HepG2 (cell line): ENCODE measurements around the gene DUS1L. TPM values are rescaled to one million over a fixed set of nuclear protein-coding genes. Genes with fewer than 3 reads are reported as not detected.

Experiments used
- GABPB1 ChIP-seq: IDR thresholded peaks from 2 replicates; pipeline ENCODE4 v1.6.1; 2016; ENCODE audit warnings: mild to moderate bottlenecking, missing genetic modification reagents, moderate library complexity, missing compliant biosample characterization
- HDAC2 ChIP-seq: sonication (generic); formaldehyde crosslinking; IDR thresholded peaks from 2 replicates; pipeline ENCODE4 v1.4.0; 2020; ENCODE audit warnings: missing genetic modification reagents
- SMAD1 ChIP-seq: sonication (generic); formaldehyde crosslinking; IDR thresholded peaks from 2 replicates; pipeline ENCODE4 v1.4.0; 2020; ENCODE audit warnings: missing genetic modification reagents, low read depth, mild to moderate bottlenecking, borderline replicate concordance
- SP140L ChIP-seq: sonication (generic); formaldehyde crosslinking; IDR thresholded peaks from 2 replicates; pipeline ENCODE4 v1.4.0; 2020; ENCODE audit warnings: missing genetic modification reagents, borderline replicate concordance
- SRSF9 ChIP-seq: fragments of 200-400 bp; formaldehyde crosslinking; IDR thresholded peaks from 2 replicates; pipeline ENCODE4 v1.6.1; 2018; ENCODE audit warnings: borderline replicate concordance, mild to moderate bottlenecking, low read depth, low read length; ENCODE audit not compliant: insufficient read depth, poor library complexity, severe bottlenecking
- ZNF44 ChIP-seq: sonication (generic); formaldehyde crosslinking; IDR thresholded peaks from 2 replicates; pipeline ENCODE4 v1.5.1; 2020; ENCODE audit warnings: mild to moderate bottlenecking, missing genetic modification reagents
- ZNF589 ChIP-seq: sonication (generic); formaldehyde crosslinking; conservative IDR thresholded peaks from 2 replicates; pipeline ENCODE4 v1.8.0; 2022; ENCODE audit warnings: mild to moderate bottlenecking, moderate library complexity, missing genetic modification reagents
- polyA plus RNA-seq, 8 experiments: library from polyadenylated mRNA; depleted of rRNA in 3 of 8; stranded (reverse) in 7 of 8; unstranded in 1 of 8; fragments of >200 nt; fragmentation: Illumina TruSeq in 4 of 8; extraction: Trizol in 4 of 8; gene quantifications; 2 replicates each; pipeline versions ENCODE4 v1.2.1 to v1.2.3, GENCODE V29; 2011 to 2016; ENCODE audit warnings: low read depth in 4 of 8, missing spikeins in 1 of 8, mixed read lengths in 1 of 8; ENCODE audit not compliant: insufficient read depth in 1 of 8
- total RNA-seq, 5 experiments: library from RNA; depleted of rRNA; stranded (reverse); fragments of >200 nt; fragmentation: Illumina TruSeq; extraction: Trizol; gene quantifications; 2 replicates each; pipeline ENCODE4 v1.2.3, GENCODE V29; 2016; ENCODE audit warnings: low read depth in 1 of 5
- TF ChIP-seq, protein P1 (sequence below): sonication (generic); formaldehyde crosslinking; IDR thresholded peaks from 2 replicates; pipeline ENCODE4 v1.5.0; 2020; ENCODE audit warnings: mild to moderate bottlenecking, missing genetic modification reagents, borderline replicate concordance
- TF ChIP-seq, protein P2 (sequence below): sonication (generic); formaldehyde crosslinking; IDR thresholded peaks from 2 replicates; pipeline ENCODE4 v1.5.0; 2020; ENCODE audit warnings: mild to moderate bottlenecking, missing genetic modification reagents
- TF ChIP-seq, protein P3 (sequence below): sonication (generic); formaldehyde crosslinking; IDR thresholded peaks from 2 replicates; pipeline ENCODE4 v1.8.1; 2023; ENCODE audit warnings: missing genetic modification reagents, mild to moderate bottlenecking, borderline replicate concordance
- TF ChIP-seq, protein P4 (sequence below): sonication (generic); formaldehyde crosslinking; IDR thresholded peaks from 2 replicates; pipeline ENCODE4 v1.8.0; 2022; ENCODE audit warnings: low read depth, missing genetic modification reagents
- TF ChIP-seq, protein P5 (sequence below): sonication (generic); formaldehyde crosslinking; IDR thresholded peaks from 2 replicates; pipeline ENCODE4 v1.5.1; 2020; ENCODE audit warnings: mild to moderate bottlenecking, moderate library complexity, missing genetic modification reagents

The DUS1L gene
- total and polyA plus RNA-seq, 2 of the 13 experiments (the other 11 are each of a cell fraction or from before 2014, with no cell fraction given): 81.0 to 109 TPM

DNA sequence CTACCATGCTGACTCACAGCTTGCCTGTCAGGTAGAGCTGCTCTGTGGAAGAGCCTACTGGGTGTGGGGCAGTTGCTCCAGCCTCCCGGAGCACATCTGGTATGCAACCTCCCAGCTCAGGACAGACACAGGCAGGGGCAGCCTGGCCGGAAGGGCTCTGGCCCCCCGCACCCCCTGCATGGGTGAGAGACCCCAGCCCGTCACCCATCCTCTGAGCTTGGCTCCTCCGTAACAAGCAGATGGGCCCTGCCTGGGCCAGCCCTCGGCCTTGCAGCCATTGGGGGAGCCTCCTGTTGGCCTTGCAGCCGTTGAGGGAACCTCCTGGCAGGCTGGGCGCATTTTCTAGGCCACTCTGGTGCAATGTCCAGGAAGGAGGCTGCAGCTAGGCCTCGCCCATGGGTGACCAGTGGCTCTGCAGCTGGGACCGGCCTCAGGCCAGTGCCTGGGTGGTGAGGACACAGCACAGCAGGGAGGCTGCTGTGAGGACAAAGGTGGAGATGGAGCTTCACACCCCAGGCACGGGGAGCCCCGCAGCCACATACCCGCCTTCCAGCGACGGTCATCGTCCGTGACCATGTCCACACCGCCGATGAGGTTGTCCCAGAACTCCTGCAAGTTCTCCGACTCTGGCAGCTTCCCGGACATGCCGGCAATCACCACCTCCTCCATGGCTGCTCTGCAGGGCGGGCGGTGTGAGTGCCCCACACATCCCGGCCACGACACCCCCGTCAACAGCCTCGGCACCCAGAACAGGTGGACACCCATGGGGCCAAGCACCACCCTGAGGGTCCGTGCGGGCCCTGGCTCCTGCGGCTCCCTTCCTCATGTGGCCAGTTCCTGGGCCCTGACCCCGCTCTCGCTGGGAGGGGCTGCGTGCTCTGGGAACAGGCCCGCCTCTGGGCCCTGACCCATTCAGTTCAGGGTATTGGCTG, 30.4 kb upstream of the DUS1L start (continued):
- TF ChIP-seq ZNF44 (CRISPR knock-in tag) (no peak), SP140L (CRISPR knock-in tag) (no peak), HDAC2 (CRISPR knock-in tag) (no peak), SRSF9 (no peak), GABPB1 (CRISPR knock-in tag) (no peak; the same call in 1 of the 2 replicates), SMAD1 (CRISPR knock-in tag) (no peak), ZNF589 (CRISPR knock-in tag) (peak; percentile 52; the same call in 1 of the 2 replicates)
- TF ChIP-seq, protein P1, sequence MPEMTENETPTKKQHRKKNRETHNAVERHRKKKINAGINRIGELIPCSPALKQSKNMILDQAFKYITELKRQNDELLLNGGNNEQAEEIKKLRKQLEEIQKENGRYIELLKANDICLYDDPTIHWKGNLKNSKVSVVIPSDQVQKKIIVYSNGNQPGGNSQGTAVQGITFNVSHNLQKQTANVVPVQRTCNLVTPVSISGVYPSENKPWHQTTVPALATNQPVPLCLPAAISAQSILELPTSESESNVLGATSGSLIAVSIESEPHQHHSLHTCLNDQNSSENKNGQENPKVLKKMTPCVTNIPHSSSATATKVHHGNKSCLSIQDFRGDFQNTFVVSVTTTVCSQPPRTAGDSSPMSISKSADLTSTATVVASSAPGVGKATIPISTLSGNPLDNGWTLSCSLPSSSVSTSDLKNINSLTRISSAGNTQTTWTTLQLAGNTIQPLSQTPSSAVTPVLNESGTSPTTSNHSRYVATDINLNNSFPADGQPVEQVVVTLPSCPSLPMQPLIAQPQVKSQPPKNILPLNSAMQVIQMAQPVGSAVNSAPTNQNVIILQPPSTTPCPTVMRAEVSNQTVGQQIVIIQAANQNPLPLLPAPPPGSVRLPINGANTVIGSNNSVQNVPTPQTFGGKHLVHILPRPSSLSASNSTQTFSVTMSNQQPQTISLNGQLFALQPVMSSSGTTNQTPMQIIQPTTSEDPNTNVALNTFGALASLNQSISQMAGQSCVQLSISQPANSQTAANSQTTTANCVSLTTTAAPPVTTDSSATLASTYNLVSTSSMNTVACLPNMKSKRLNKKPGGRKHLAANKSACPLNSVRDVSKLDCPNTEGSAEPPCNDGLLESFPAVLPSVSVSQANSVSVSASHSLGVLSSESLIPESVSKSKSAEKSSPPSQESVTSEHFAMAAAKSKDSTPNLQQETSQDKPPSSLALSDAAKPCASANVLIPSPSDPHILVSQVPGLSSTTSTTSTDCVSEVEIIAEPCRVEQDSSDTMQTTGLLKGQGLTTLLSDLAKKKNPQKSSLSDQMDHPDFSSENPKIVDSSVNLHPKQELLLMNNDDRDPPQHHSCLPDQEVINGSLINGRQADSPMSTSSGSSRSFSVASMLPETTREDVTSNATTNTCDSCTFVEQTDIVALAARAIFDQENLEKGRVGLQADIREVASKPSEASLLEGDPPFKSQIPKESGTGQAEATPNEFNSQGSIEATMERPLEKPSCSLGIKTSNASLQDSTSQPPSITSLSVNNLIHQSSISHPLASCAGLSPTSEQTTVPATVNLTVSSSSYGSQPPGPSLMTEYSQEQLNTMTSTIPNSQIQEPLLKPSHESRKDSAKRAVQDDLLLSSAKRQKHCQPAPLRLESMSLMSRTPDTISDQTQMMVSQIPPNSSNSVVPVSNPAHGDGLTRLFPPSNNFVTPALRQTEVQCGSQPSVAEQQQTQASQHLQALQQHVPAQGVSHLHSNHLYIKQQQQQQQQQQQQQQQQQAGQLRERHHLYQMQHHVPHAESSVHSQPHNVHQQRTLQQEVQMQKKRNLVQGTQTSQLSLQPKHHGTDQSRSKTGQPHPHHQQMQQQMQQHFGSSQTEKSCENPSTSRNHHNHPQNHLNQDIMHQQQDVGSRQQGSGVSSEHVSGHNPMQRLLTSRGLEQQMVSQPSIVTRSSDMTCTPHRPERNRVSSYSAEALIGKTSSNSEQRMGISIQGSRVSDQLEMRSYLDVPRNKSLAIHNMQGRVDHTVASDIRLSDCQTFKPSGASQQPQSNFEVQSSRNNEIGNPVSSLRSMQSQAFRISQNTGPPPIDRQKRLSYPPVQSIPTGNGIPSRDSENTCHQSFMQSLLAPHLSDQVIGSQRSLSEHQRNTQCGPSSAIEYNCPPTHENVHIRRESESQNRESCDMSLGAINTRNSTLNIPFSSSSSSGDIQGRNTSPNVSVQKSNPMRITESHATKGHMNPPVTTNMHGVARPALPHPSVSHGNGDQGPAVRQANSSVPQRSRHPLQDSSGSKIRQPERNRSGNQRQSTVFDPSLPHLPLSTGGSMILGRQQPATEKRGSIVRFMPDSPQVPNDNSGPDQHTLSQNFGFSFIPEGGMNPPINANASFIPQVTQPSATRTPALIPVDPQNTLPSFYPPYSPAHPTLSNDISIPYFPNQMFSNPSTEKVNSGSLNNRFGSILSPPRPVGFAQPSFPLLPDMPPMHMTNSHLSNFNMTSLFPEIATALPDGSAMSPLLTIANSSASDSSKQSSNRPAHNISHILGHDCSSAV: no peak
- TF ChIP-seq, protein P2, sequence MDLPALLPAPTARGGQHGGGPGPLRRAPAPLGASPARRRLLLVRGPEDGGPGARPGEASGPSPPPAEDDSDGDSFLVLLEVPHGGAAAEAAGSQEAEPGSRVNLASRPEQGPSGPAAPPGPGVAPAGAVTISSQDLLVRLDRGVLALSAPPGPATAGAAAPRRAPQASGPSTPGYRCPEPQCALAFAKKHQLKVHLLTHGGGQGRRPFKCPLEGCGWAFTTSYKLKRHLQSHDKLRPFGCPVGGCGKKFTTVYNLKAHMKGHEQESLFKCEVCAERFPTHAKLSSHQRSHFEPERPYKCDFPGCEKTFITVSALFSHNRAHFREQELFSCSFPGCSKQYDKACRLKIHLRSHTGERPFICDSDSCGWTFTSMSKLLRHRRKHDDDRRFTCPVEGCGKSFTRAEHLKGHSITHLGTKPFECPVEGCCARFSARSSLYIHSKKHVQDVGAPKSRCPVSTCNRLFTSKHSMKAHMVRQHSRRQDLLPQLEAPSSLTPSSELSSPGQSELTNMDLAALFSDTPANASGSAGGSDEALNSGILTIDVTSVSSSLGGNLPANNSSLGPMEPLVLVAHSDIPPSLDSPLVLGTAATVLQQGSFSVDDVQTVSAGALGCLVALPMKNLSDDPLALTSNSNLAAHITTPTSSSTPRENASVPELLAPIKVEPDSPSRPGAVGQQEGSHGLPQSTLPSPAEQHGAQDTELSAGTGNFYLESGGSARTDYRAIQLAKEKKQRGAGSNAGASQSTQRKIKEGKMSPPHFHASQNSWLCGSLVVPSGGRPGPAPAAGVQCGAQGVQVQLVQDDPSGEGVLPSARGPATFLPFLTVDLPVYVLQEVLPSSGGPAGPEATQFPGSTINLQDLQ: no peak
- TF ChIP-seq, protein P3, sequence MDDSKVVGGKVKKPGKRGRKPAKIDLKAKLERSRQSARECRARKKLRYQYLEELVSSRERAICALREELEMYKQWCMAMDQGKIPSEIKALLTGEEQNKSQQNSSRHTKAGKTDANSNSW (CRISPR knock-in tag): no peak
- TF ChIP-seq, protein P4, sequence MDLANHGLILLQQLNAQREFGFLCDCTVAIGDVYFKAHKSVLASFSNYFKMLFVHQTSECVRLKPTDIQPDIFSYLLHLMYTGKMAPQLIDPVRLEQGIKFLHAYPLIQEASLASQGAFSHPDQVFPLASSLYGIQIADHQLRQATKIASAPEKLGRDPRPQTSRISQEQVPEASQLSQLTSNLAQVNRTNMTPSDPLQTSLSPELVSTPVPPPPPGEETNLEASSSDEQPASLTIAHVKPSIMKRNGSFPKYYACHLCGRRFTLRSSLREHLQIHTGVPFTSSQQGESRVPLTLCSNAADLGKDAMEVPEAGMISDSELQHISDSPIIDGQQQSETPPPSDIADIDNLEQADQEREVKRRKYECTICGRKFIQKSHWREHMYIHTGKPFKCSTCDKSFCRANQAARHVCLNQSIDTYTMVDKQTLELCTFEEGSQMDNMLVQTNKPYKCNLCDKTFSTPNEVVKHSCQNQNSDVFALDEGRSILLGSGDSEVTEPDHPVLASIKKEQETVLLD: no peak; the same call in 1 of the 2 replicates
- TF ChIP-seq, protein P5, sequence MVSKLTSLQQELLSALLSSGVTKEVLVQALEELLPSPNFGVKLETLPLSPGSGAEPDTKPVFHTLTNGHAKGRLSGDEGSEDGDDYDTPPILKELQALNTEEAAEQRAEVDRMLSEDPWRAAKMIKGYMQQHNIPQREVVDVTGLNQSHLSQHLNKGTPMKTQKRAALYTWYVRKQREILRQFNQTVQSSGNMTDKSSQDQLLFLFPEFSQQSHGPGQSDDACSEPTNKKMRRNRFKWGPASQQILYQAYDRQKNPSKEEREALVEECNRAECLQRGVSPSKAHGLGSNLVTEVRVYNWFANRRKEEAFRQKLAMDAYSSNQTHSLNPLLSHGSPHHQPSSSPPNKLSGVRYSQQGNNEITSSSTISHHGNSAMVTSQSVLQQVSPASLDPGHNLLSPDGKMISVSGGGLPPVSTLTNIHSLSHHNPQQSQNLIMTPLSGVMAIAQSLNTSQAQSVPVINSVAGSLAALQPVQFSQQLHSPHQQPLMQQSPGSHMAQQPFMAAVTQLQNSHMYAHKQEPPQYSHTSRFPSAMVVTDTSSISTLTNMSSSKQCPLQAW: 0 out of 2 replicates have a peak, but pooled peaks have one; percentile 15
